ENCODE measurements around the gene SLCO4C1. TPM values are rescaled to one million over a fixed set of nuclear protein-coding genes. Genes with fewer than 3 reads are reported as not detected.

Gene SLCO4C1
- total and polyA plus RNA-seq, 3 donors from 2014 or later, result 0.81 to 2.1 (median 0.91) TPM

DNA sequence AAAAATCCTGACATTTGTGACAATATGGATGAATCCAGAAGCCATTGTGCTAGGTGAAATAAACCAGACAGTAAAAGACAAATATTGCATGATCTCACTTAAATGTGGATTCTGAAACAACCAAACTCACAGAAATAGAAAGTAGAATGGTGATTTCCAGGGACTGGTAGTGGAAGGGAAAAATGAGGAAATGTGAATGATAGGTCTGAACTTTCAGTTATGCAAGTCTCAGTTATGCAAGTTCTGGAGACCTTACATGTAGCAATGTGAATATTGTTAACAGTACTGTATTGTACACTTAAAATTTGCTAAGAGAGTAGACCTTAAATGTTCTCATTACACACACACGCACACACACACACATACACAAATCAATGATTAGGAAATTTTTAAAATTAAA is 84.9 kb downstream of the SLCO4C1 start:
- Histone ChIP-seq H3K27ac (no peak overlapping the region), H3K4me3 (no peak overlapping the region), H3K9me3 (no peaks in the 10 kb centered on the region), H3K4me1 (no peaks in the 10 kb centered on the region), H3K27me3 (no peaks in the 10 kb centered on the region), H3K36me3 (ENCODE audit: low read depth, missing control alignments) (no peaks in the 10 kb centered on the region)
- DNase-seq, result no peak
- TF ChIP-seq, protein P1, sequence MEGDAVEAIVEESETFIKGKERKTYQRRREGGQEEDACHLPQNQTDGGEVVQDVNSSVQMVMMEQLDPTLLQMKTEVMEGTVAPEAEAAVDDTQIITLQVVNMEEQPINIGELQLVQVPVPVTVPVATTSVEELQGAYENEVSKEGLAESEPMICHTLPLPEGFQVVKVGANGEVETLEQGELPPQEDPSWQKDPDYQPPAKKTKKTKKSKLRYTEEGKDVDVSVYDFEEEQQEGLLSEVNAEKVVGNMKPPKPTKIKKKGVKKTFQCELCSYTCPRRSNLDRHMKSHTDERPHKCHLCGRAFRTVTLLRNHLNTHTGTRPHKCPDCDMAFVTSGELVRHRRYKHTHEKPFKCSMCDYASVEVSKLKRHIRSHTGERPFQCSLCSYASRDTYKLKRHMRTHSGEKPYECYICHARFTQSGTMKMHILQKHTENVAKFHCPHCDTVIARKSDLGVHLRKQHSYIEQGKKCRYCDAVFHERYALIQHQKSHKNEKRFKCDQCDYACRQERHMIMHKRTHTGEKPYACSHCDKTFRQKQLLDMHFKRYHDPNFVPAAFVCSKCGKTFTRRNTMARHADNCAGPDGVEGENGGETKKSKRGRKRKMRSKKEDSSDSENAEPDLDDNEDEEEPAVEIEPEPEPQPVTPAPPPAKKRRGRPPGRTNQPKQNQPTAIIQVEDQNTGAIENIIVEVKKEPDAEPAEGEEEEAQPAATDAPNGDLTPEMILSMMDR (IDR thresholded peaks at IDR 0.05), result no peak
- no peak for TF ChIP-seq POLR2A (IDR thresholded peaks at IDR 0.05)
- intact Hi-C loops (cut with DNase I; ENCODE audit: low total_unique reads), result no loop called here
- 91 to 93% methylated on average over 1 of the region's 1 CpG for WGBS, 2 donors

GRCh38 chr5:102200861-102201260 is 95.2 kb downstream of the SLCO4C1 start:
- Histone ChIP-seq H3K9me3 (no peaks in the 10 kb centered on the region), H3K27ac (no peak overlapping the region), H3K27me3 (no peaks in the 10 kb centered on the region), H3K4me3 (no peak overlapping the region), H3K4me1 (no peaks in the 10 kb centered on the region), H3K36me3 (ENCODE audit: low read depth, missing control alignments) (no peaks in the 10 kb centered on the region)
- intact Hi-C loops (cut with DNase I; ENCODE audit: low total_unique reads), result no loop called here
- no peak for DNase-seq
- WGBS, 2 donors, result 55 to 60% methylated on average over 2 to 3 of the region's 3 CpGs
- TF ChIP-seq, protein P1 (IDR thresholded peaks at IDR 0.05), result no peak
- no peak for TF ChIP-seq POLR2A (IDR thresholded peaks at IDR 0.05)

- Histone ChIP-seq H3K9me3 (no peaks in the 10 kb centered on the region), H3K27ac (no peak overlapping the region), H3K4me3 (no peak overlapping the region), H3K36me3 (ENCODE audit: low read depth, missing control alignments) (no peaks in the 10 kb centered on the region), H3K27me3 (no peaks in the 10 kb centered on the region), H3K4me1 (no peaks in the 10 kb centered on the region)
- WGBS, 2 donors, result 89 to 90% methylated on average over 8 of the region's 8 CpGs
- DNase-seq, result no peak
- intact Hi-C loops (cut with DNase I; ENCODE audit: low total_unique reads), result no loop called here
- TF ChIP-seq POLR2A (IDR thresholded peaks at IDR 0.05), result no peak
- TF ChIP-seq, protein P1 (IDR thresholded peaks at IDR 0.05), result no peak
Measured at GRCh38 chr5:102196481-102196880, 99.6 kb downstream of the SLCO4C1 start.

Other genes starting within 250 kb of the SLCO4C1 start
- gene SLCO6A1, start 202.7 kb upstream of the SLCO4C1 start, total RNA-seq, result 10 to 100 TPM; 20.4 to 30.1 TPM
- 78.0 TPM for gene SLCO6A1, start 202.7 kb upstream of the SLCO4C1 start, polyA plus RNA-seq (ENCODE audit: insufficient read depth, low read depth, low replicate concordance)